HepG2 (cell line): ENCODE data around the gene LMBRD2. TPM values are rescaled to one million over a fixed set of nuclear protein-coding genes. Genes with fewer than 3 reads are reported as not detected.

Experiments
- ATAD3A ChIP-seq: sonication (generic); formaldehyde crosslinking; IDR thresholded peaks from 2 replicates; pipeline ENCODE4 v1.4.0; 2020; ENCODE audit warnings: missing genetic modification reagents
- CC2D1A ChIP-seq: sonication (generic); formaldehyde crosslinking; IDR thresholded peaks from 2 replicates; pipeline ENCODE4 v1.8.1; 2023; ENCODE audit warnings: mild to moderate bottlenecking, missing genetic modification reagents
- ELF1 ChIP-seq: sonication (generic); formaldehyde crosslinking; IDR thresholded peaks from 2 replicates; pipeline ENCODE4 v1.4.0; 2020; ENCODE audit warnings: missing genetic modification reagents
- ETV6 ChIP-seq: sonication (generic); formaldehyde crosslinking; conservative IDR thresholded peaks from 2 replicates; pipeline ENCODE4 v1.4.0; 2020; ENCODE audit warnings: missing genetic modification reagents
- FOXA1 ChIP-seq, 2 experiments: fragments of 450-650 bp in 1 of 2; sonication (generic) in 1 of 2; formaldehyde crosslinking in 1 of 2; IDR thresholded peaks; 2 replicates each; pipeline versions ENCODE4 v1.4.0 to v1.6.1; 2016 to 2020; ENCODE audit warnings: missing genetic modification reagents in 1 of 2
- GFI1 ChIP-seq: sonication (generic); formaldehyde crosslinking; IDR thresholded peaks from 2 replicates; pipeline ENCODE4 v1.5.0; 2020; ENCODE audit warnings: missing genetic modification reagents, mild to moderate bottlenecking, borderline replicate concordance
- IRF2 ChIP-seq: IDR thresholded peaks from 2 replicates; pipeline ENCODE4 v1.6.1; 2018; ENCODE audit warnings: missing genetic modification reagents, missing compliant biosample characterization
- KLF13 ChIP-seq: sonication (generic); formaldehyde crosslinking; IDR thresholded peaks from 2 replicates; pipeline ENCODE4 v1.4.0; 2020; ENCODE audit warnings: mild to moderate bottlenecking, missing genetic modification reagents
- MAX ChIP-seq: IDR thresholded peaks from 2 replicates; pipeline ENCODE4 v1.6.1; 2012; ENCODE audit warnings: inconsistent platforms
- MBD4 ChIP-seq: IDR thresholded peaks from 2 replicates; pipeline ENCODE4 v1.6.1; 2012; ENCODE audit warnings: low read length, inconsistent platforms, borderline replicate concordance
- NCOA1 ChIP-seq: sonication (generic); formaldehyde crosslinking; IDR thresholded peaks from 2 replicates; pipeline ENCODE4 v1.9.0; 2021; ENCODE audit warnings: missing genetic modification reagents
- NFKB2 ChIP-seq: sonication (generic); formaldehyde crosslinking; IDR thresholded peaks from 2 replicates; pipeline ENCODE4 v1.4.0; 2020; ENCODE audit warnings: missing genetic modification reagents, borderline replicate concordance
- NKX3-1 ChIP-seq: sonication (generic); formaldehyde crosslinking; IDR thresholded peaks from 2 replicates; pipeline ENCODE4 v1.5.0; 2020; ENCODE audit warnings: missing genetic modification reagents
- NR1H2 ChIP-seq: sonication (generic); formaldehyde crosslinking; IDR thresholded peaks from 2 replicates; pipeline ENCODE4 v1.8.1; 2022; ENCODE audit warnings: low read depth, missing genetic modification reagents, borderline replicate concordance
- PCBP2 ChIP-seq: fragments of 200-400 bp; formaldehyde crosslinking; optimal IDR thresholded peaks from 2 replicates; pipeline ENCODE3; 2018; ENCODE audit warnings: low read length, low read depth; ENCODE audit not compliant: poor library complexity, severe bottlenecking
- POGZ ChIP-seq: sonication (generic); formaldehyde crosslinking; IDR thresholded peaks from 2 replicates; pipeline ENCODE4 v1.4.0; 2020; ENCODE audit warnings: mild to moderate bottlenecking, missing genetic modification reagents
- POLR2G ChIP-seq: fragments of 200-400 bp; formaldehyde crosslinking; IDR thresholded peaks from 2 replicates; pipeline ENCODE4 v1.6.1; 2018; ENCODE audit warnings: mild to moderate bottlenecking, low read depth, low read length, moderate library complexity
- SRY ChIP-seq: sonication (generic); formaldehyde crosslinking; IDR thresholded peaks from 2 replicates; pipeline ENCODE4 v1.8.0; 2022; ENCODE audit warnings: mild to moderate bottlenecking, missing genetic modification reagents
- STAT5B ChIP-seq: sonication (generic); formaldehyde crosslinking; IDR thresholded peaks from 2 replicates; pipeline ENCODE4 v1.4.0; 2020; ENCODE audit warnings: missing genetic modification reagents
- ZFP36L1 ChIP-seq: sonication (generic); formaldehyde crosslinking; IDR thresholded peaks from 2 replicates; pipeline ENCODE4 v1.8.0; 2022; ENCODE audit warnings: mild to moderate bottlenecking, missing genetic modification reagents, moderate library complexity
- ZHX1 ChIP-seq: sonication (generic); formaldehyde crosslinking; IDR thresholded peaks from 2 replicates; pipeline ENCODE4 v1.8.1; 2022; ENCODE audit warnings: low read depth, mild to moderate bottlenecking, missing genetic modification reagents
- ZKSCAN8 ChIP-seq: IDR thresholded peaks from 2 replicates; pipeline ENCODE4 v1.6.1; 2016; ENCODE audit warnings: borderline replicate concordance, missing genetic modification reagents, missing compliant biosample characterization
- ZNF256 ChIP-seq: sonication (generic); formaldehyde crosslinking; conservative IDR thresholded peaks from 2 replicates; pipeline ENCODE4 v1.4.0; 2020; ENCODE audit warnings: missing genetic modification reagents
- ZNF296 ChIP-seq: sonication (generic); formaldehyde crosslinking; conservative IDR thresholded peaks from 2 replicates; pipeline ENCODE4 v1.5.0; 2020; ENCODE audit warnings: mild to moderate bottlenecking, missing genetic modification reagents
- ZNF326 ChIP-seq: sonication (generic); formaldehyde crosslinking; IDR thresholded peaks from 2 replicates; pipeline ENCODE4 v1.4.0; 2020; ENCODE audit warnings: missing genetic modification reagents, borderline replicate concordance
- ZNF354B ChIP-seq: sonication (generic); formaldehyde crosslinking; IDR thresholded peaks from 2 replicates; pipeline ENCODE4 v1.8.0; 2022; ENCODE audit warnings: mild to moderate bottlenecking, missing genetic modification reagents
- ZNF503 ChIP-seq: sonication (generic); formaldehyde crosslinking; IDR thresholded peaks from 2 replicates; pipeline ENCODE4 v1.4.0; 2020; ENCODE audit warnings: missing genetic modification reagents
- ZSCAN9 ChIP-seq: IDR thresholded peaks from 2 replicates; pipeline ENCODE4 v1.6.1; 2016; ENCODE audit warnings: borderline replicate concordance
- polyA plus RNA-seq, 8 experiments: library from polyadenylated mRNA; depleted of rRNA in 3 of 8; stranded (reverse) in 7 of 8; unstranded in 1 of 8; fragments of >200 nt; fragmentation: Illumina TruSeq in 4 of 8; extraction: Trizol in 4 of 8; gene quantifications; 2 replicates each; pipeline versions ENCODE4 v1.2.1 to v1.2.3, GENCODE V29; 2011 to 2016; ENCODE audit warnings: low read depth in 4 of 8, missing spikeins in 1 of 8, mixed read lengths in 1 of 8; ENCODE audit not compliant: insufficient read depth in 1 of 8
- total RNA-seq, 5 experiments: library from RNA; depleted of rRNA; stranded (reverse); fragments of >200 nt; fragmentation: Illumina TruSeq; extraction: Trizol; gene quantifications; 2 replicates each; pipeline ENCODE4 v1.2.3, GENCODE V29; 2016; ENCODE audit warnings: low read depth in 1 of 5

Gene LMBRD2
- total and polyA plus RNA-seq, 2 of the 13 experiments (the other 11 are each of a cell fraction or from before 2014, with no cell fraction given), result 2.0 to 4.7 TPM

- TF ChIP-seq ZSCAN9 (CRISPR knock-in tag) (peak; percentile 43; the same call in 1 of the 2 replicates), PCBP2 (no peak), ZKSCAN8 (CRISPR knock-in tag) (peak; percentile 59; the same call in 1 of the 2 replicates), NFKB2 (CRISPR knock-in tag) (peak; percentile 73; the same call in 1 of the 2 replicates), FOXA1 (IDR thresholded peaks at IDR 0.05) (no peak), FOXA1 (CRISPR knock-in tag; IDR thresholded peaks at IDR 0.05) (peak; percentile 79), ZNF256 (no peak), GFI1 (CRISPR knock-in tag) (peak; percentile 28; the same call in 1 of the 2 replicates), ZNF503 (CRISPR knock-in tag) (0 out of 2 replicates have a peak, but pooled peaks have one; percentile 21), ZNF354B (no peak), ZNF326 (CRISPR knock-in tag) (no peak), ZNF296 (no peak), POLR2G (peak; percentile 66), ETV6 (CRISPR knock-in tag) (no peak), NR1H2 (CRISPR knock-in tag) (no peak), ELF1 (CRISPR knock-in tag) (no peak), KLF13 (CRISPR knock-in tag) (no peak), IRF2 (peak; percentile 60; the same call in 1 of the 2 replicates), NKX3-1 (no peak), MAX (peak; percentile 85), ZFP36L1 (CRISPR knock-in tag) (no peak), ZHX1 (CRISPR knock-in tag) (0 out of 2 replicates have a peak, but pooled peaks have one; percentile 27), MBD4 (no peak), ATAD3A (CRISPR knock-in tag) (no peak), CC2D1A (CRISPR knock-in tag) (no peak), NCOA1 (CRISPR knock-in tag) (no peak), STAT5B (no peak), POGZ (CRISPR knock-in tag) (peak; percentile 69; the same call in 1 of the 2 replicates), SRY (CRISPR knock-in tag) (no peak)
Measured at GRCh38 chr5:36138900-36139683, 12.6 kb downstream of the LMBRD2 start (continued).
